Astrocyte (in vitro differentiated cells and primary cell): Measurements from ENCODE around the gene DUS3L. TPM values are rescaled to one million over a fixed set of nuclear protein-coding genes. Genes with fewer than 3 reads are reported as not detected.

ENCODE experiments used
- DNase-seq: peaks from one replicate; pipeline ENCODE4 v3.0.0-alpha.2; 2010; ENCODE audit warnings: low read depth
- FAIRE-seq: peaks from 2 replicates; lab custom pipeline; 2011; peaks lifted over from hg19 to GRCh38; lab: Jason Lieb, UNC
- H2AFZ ChIP-seq: 2 replicates; pipeline ENCODE4 v1.6.0; 2012; ENCODE audit warnings: low read depth, low read length, inconsistent platforms
- H3K27ac ChIP-seq: 2 replicates; pipeline ENCODE4 v1.5.1; 2011; ENCODE audit warnings: low read depth, low read length, inconsistent platforms
- H3K27me3 ChIP-seq: 2 replicates; pipeline ENCODE4 v1.6.0; 2011; ENCODE audit warnings: low read length, inconsistent platforms; ENCODE audit not compliant: insufficient read depth
- H3K36me3 ChIP-seq: 2 replicates; pipeline ENCODE4 v1.5.1; 2011; ENCODE audit warnings: low read length, inconsistent platforms; ENCODE audit not compliant: insufficient read depth
- H3K4me1 ChIP-seq: 2 replicates; pipeline ENCODE4 v1.5.1; 2011; ENCODE audit warnings: low read length, inconsistent platforms; ENCODE audit not compliant: insufficient read depth
- H3K4me2 ChIP-seq: 2 replicates; pipeline ENCODE4 v1.6.0; 2012; ENCODE audit warnings: low read length, inconsistent platforms
- H3K4me3 ChIP-seq: 2 replicates; pipeline ENCODE4 v1.5.1; 2011; ENCODE audit warnings: low read depth, mild to moderate bottlenecking, low read length, inconsistent platforms; ENCODE audit not compliant: insufficient read depth
- H3K79me2 ChIP-seq: 2 replicates; pipeline ENCODE4 v1.6.0; 2012; ENCODE audit warnings: mild to moderate bottlenecking, low read length, inconsistent platforms; ENCODE audit not compliant: insufficient read depth
- H3K9ac ChIP-seq: 2 replicates; pipeline ENCODE4 v1.6.0; 2012; ENCODE audit warnings: mild to moderate bottlenecking, low read length, inconsistent platforms
- H3K9me3 ChIP-seq: 2 replicates; pipeline ENCODE4 v1.5.1; 2012; ENCODE audit warnings: low read depth, mild to moderate bottlenecking, low read length, inconsistent platforms; ENCODE audit not compliant: insufficient read depth
- H4K20me1 ChIP-seq: 2 replicates; pipeline ENCODE4 v1.6.0; 2012; ENCODE audit warnings: low read length, inconsistent platforms; ENCODE audit not compliant: insufficient read depth
- H3K27ac Mint-ChIP-seq: one replicate; pipeline ENCODE4 v1.8.0; 2021; ENCODE audit warnings: mild to moderate bottlenecking, mixed read lengths; ENCODE audit not compliant: unreplicated experiment
- H3K27me3 Mint-ChIP-seq: one replicate; pipeline ENCODE4 v1.8.0; 2021; ENCODE audit warnings: low read depth, mixed read lengths; ENCODE audit not compliant: unreplicated experiment
- H3K36me3 Mint-ChIP-seq: one replicate; pipeline ENCODE4 v1.8.0; 2021; ENCODE audit warnings: low read depth, mixed read lengths; ENCODE audit not compliant: unreplicated experiment
- H3K4me1 Mint-ChIP-seq: one replicate; pipeline ENCODE4 v1.8.0; 2021; ENCODE audit warnings: low read depth, mixed read lengths; ENCODE audit not compliant: unreplicated experiment
- H3K4me3 Mint-ChIP-seq: one replicate; pipeline ENCODE4 v1.8.0; 2021; ENCODE audit warnings: mild to moderate bottlenecking, moderate library complexity, mixed read lengths; ENCODE audit not compliant: unreplicated experiment
- H3K9me3 Mint-ChIP-seq: one replicate; pipeline ENCODE4 v1.8.0; 2021; ENCODE audit warnings: mild to moderate bottlenecking, mixed read lengths; ENCODE audit not compliant: unreplicated experiment
- CTCF ChIP-seq: IDR thresholded peaks from 2 replicates; pipeline ENCODE4 v1.5.1; 2011; ENCODE audit warnings: low read depth, mild to moderate bottlenecking, inconsistent platforms, low read length, moderate library complexity; ENCODE audit not compliant: insufficient read depth
- EZH2 ChIP-seq: IDR thresholded peaks from 2 replicates; pipeline ENCODE4 v1.6.1; 2012; ENCODE audit warnings: mild to moderate bottlenecking, low read length, inconsistent platforms; ENCODE audit not compliant: insufficient read depth
- total RNA-seq: library from RNA; stranded (reverse); gene quantifications from 2 replicates; pipeline ENCODE4 v1.2.1, GENCODE V29; 2021

Gene DUS3L
- total RNA-seq, 1 donor from 2014 or later: 18.4 TPM

DNA sequence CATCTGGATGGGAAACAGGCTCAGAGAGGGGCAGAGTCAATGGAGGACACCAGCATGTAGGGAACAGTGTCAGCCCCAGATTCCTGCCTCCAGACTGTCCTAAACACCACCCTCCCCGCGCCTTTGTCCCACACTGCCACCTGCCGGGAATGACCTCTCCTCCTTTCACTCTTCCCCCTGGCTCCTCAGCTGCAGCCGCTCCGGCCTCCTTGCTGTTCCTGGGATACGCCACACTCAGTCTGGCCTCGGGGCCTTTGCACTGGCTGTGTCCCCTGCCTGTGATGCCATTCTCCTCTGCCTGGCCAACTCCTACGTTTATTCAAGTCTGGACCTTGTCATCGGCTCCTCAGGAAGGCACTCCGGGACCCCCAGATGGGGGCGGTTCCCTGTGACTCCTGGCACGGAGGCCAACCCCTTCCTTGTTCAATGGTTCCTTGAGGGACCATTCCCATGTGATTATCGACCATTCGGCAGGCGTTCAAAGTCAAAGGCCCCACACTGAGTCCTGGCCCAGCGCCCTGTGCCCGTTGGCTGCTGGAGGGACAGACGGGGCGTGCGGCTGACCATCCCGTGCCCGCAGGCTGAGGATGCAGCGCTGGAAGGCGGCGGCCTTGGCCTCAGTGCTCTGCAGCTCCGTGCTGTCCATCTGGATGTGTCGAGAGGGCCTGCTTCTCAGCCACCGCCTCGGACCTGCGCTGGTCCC is 32.8 kb upstream of the DUS3L start:
- H2AFZ ChIP-seq: no peak overlapping the region
- DNase-seq: no peak
- no peaks in the 10 kb centered on the region for H3K36me3 ChIP-seq
- no peak overlapping the region for H3K4me3 ChIP-seq
- H3K4me2 ChIP-seq: no peak overlapping the region
- Mint-ChIP-seq H3K4me3 (no peak overlapping the region), H3K9me3 (no peaks in the 10 kb centered on the region), H3K27me3 (peaks cover 8% of the 10 kb centered on the region), H3K4me1 (no peaks in the 10 kb centered on the region), H3K36me3 (peaks cover 3% of the 10 kb centered on the region), H3K27ac (no peak overlapping the region)
- no peak for FAIRE-seq
- no peaks in the 10 kb centered on the region for H3K27me3 ChIP-seq
- H3K4me1 ChIP-seq: peaks cover 6% of the 10 kb centered on the region
- no peak for TF ChIP-seq EZH2
- no peak for TF ChIP-seq CTCF
- H3K9ac ChIP-seq: no peak overlapping the region
- H3K9me3 ChIP-seq: no peaks in the 10 kb centered on the region
- H3K27ac ChIP-seq: no peak overlapping the region
- no peaks in the 10 kb centered on the region for H4K20me1 ChIP-seq
- no peaks in the 10 kb centered on the region for H3K79me2 ChIP-seq

GRCh38 chr19:5822181-5822844 is 31.4 kb upstream of the DUS3L start:
- no peak overlapping the region for H3K4me2 ChIP-seq
- Mint-ChIP-seq H3K36me3 (peaks cover 3% of the 10 kb centered on the region), H3K4me3 (no peak overlapping the region), H3K4me1 (no peaks in the 10 kb centered on the region), H3K27me3 (peaks cover 16% of the 10 kb centered on the region), H3K27ac (no peak overlapping the region), H3K9me3 (no peaks in the 10 kb centered on the region)
- H2AFZ ChIP-seq: no peak overlapping the region
- peaks cover 3% of the 10 kb centered on the region for H3K27me3 ChIP-seq
- TF ChIP-seq EZH2 (no peak), CTCF (no peak)
- DNase-seq: no peak
- no peak overlapping the region for H3K9ac ChIP-seq
- H3K9me3 ChIP-seq: no peaks in the 10 kb centered on the region
- H3K4me3 ChIP-seq: no peak overlapping the region
- H3K27ac ChIP-seq: no peak overlapping the region
- FAIRE-seq: no peak
- H3K4me1 ChIP-seq: no peaks in the 10 kb centered on the region
- H4K20me1 ChIP-seq: no peaks in the 10 kb centered on the region
- no peaks in the 10 kb centered on the region for H3K79me2 ChIP-seq
- H3K36me3 ChIP-seq: no peaks in the 10 kb centered on the region
